ENCODE measurements around the gene FSCN2.

FSCN2 gene

GRCh38 chr17:81510785-81511553 is 17.2 kb upstream of the FSCN2 start:
- H3K27ac ChIP-seq, result peak overlapping the region; percentile 100
- TF ChIP-seq ZFX (IDR thresholded peaks at IDR 0.05; ENCODE audit: borderline replicate concordance), result no peak
- TF ChIP-seq, protein P1, sequence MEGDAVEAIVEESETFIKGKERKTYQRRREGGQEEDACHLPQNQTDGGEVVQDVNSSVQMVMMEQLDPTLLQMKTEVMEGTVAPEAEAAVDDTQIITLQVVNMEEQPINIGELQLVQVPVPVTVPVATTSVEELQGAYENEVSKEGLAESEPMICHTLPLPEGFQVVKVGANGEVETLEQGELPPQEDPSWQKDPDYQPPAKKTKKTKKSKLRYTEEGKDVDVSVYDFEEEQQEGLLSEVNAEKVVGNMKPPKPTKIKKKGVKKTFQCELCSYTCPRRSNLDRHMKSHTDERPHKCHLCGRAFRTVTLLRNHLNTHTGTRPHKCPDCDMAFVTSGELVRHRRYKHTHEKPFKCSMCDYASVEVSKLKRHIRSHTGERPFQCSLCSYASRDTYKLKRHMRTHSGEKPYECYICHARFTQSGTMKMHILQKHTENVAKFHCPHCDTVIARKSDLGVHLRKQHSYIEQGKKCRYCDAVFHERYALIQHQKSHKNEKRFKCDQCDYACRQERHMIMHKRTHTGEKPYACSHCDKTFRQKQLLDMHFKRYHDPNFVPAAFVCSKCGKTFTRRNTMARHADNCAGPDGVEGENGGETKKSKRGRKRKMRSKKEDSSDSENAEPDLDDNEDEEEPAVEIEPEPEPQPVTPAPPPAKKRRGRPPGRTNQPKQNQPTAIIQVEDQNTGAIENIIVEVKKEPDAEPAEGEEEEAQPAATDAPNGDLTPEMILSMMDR (IDR thresholded peaks at IDR 0.05), result no peak

- peak overlapping the region; percentile 100 for H3K27ac ChIP-seq
- TF ChIP-seq, protein P1 (IDR thresholded peaks at IDR 0.05), result no peak
- TF ChIP-seq ZFX (IDR thresholded peaks at IDR 0.05; ENCODE audit: borderline replicate concordance), result no peak
Measured at GRCh38 chr17:81511554-81511803, 16.7 kb upstream of the FSCN2 start.

GRCh38 chr17:81511804-81512561 is 16.2 kb upstream of the FSCN2 start:
- TF ChIP-seq, protein P1 (IDR thresholded peaks at IDR 0.05), result no peak
- TF ChIP-seq ZFX (IDR thresholded peaks at IDR 0.05; ENCODE audit: borderline replicate concordance), result no peak

GRCh38 chr17:81512562-81513371 is 15.4 kb upstream of the FSCN2 start, which contains the start of gene ACTG1:
TSS of gene ACTG1 (minus strand) at chr17:81512799. CDS start at chr17:81512354, 445 bp downstream.
- no peak for TF ChIP-seq ZFX (IDR thresholded peaks at IDR 0.05; ENCODE audit: borderline replicate concordance)
- TF ChIP-seq, protein P1 (IDR thresholded peaks at IDR 0.05), result no peak
- H3K27ac ChIP-seq, result peak within 1 kb of the TSS; percentile 100

More at GRCh38 chr17:81511804-81512561, 16.2 kb upstream of the FSCN2 start:
- H3K27ac ChIP-seq, result peak overlapping the region; percentile 100

GRCh38 chr17:81513372-81513752 is 14.8 kb upstream of the FSCN2 start:
- peak overlapping the region; percentile 100 for H3K27ac ChIP-seq

DNA sequence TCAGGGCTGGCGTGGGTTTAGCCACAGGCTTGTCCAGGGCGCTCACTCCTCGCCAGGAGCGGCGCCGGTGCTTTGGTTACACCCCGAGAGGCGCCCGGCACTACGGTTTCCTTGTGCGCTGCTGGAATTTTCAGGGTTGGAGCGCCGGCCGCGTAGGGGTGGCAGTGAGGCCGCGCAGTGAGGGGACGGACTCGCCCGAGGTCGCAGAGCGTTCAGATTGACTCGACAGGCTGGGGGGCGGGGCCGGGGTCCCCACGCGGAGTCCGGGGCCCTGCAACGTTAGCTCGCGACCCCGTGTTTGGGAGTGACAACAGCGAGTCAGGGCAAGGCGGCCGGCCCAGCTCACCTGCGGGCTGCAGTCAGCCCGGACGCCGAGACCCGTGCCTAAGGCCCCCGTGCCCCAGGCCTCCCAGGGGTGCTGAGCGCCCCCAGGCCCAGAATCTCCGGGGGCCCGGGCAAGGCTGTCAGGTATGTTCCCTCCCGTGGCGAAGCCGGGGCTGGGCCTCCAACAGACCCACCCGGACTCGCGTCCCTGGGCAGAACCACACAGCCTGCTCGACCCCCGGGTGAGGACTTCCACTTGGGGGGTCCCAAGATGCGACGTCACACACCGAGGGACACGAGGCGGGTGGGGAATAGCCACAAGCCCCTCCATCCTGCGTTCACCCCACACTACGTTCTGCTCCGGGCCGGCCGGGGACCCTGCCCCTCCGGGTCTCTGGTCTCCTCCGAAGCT is 14.3 kb upstream of the FSCN2 start:
- TF ChIP-seq, protein P1 (IDR thresholded peaks at IDR 0.05), result no peak
- TF ChIP-seq ZFX (IDR thresholded peaks at IDR 0.05; ENCODE audit: borderline replicate concordance), result no peak
- peak overlapping the region; percentile 100 for H3K27ac ChIP-seq

More at GRCh38 chr17:81513372-81513752, 14.8 kb upstream of the FSCN2 start:
- no peak for TF ChIP-seq ZFX (IDR thresholded peaks at IDR 0.05; ENCODE audit: borderline replicate concordance)
- TF ChIP-seq, protein P1 (IDR thresholded peaks at IDR 0.05), result 0 out of 2 replicates have a peak, but pooled peaks have one; percentile 9

Measured in 22Rv1 (cell line).